GM20431 (cell line): Measurements from ENCODE around the gene DNM1L.

Experiments used
- in situ Hi-C: fragments of 300-500 bp; cut with MseI, MboI; formaldehyde crosslinking; loops from one replicate; pipeline ENCODE4 v1.15.0; 2020; ENCODE audit warnings: low sequenced_read_pairs; ENCODE audit not compliant: unreplicated experiment

The DNM1L gene

GRCh38 chr12:32679091-32679919, at the start of gene DNM1L:
Gene DNM1L (plus strand): TSS chr12:32679301. CDS start chr12:32679364, 63 bp downstream.
- in situ Hi-C loops: no loop called here

- in situ Hi-C loops: no loop called here
Observed at GRCh38 chr12:32641287-32641901, 37.7 kb upstream of the DNM1L start.

GRCh38 chr12:32644431-32644830, 34.7 kb upstream of the DNM1L start:
- in situ Hi-C loops: no loop called here

GRCh38 chr12:32647275-32647674, 31.8 kb upstream of the DNM1L start:
- in situ Hi-C loops: no loop called here

- in situ Hi-C loops: loop anchor here (25.0 kb wide), 1 partner anchor 988 kb away; the partner anchor contains the start of gene ETFBKMT
Observed at GRCh38 chr12:32650508-32650907, 28.6 kb upstream of the DNM1L start.

- in situ Hi-C loops: loop anchor here (25.0 kb wide), 1 partner anchor 989 kb away; the partner anchor contains the start of gene ETFBKMT
Observed at GRCh38 chr12:32651151-32651955, 27.7 kb upstream of the DNM1L start.

GRCh38 chr12:32651956-32652210, 27.2 kb upstream of the DNM1L start:
- in situ Hi-C loops: loop anchor here (25.0 kb wide), 1 partner anchor 990 kb away; the partner anchor contains the start of gene ETFBKMT

GRCh38 chr12:32659908-32660440, 19.1 kb upstream of the DNM1L start:
- in situ Hi-C loops: loop anchor here (10.0 to 25.0 kb wide), 2 partner anchors 205 to 998 kb away; partner anchors contain the start of gene ETFBKMT

- in situ Hi-C loops: loop anchor here (10.0 to 25.0 kb wide), 2 partner anchors 207 to 999 kb away; partner anchors contain the start of gene ETFBKMT
Observed at GRCh38 chr12:32661706-32662105, 17.4 kb upstream of the DNM1L start.

GRCh38 chr12:32662665-32663064, 16.4 kb upstream of the DNM1L start:
- in situ Hi-C loops: loop anchor here (10.0 to 25.0 kb wide), 2 partner anchors 208 to 1000 kb away; partner anchors contain the start of gene ETFBKMT

GRCh38 chr12:32666018-32666417, 13.1 kb upstream of the DNM1L start:
- in situ Hi-C loops: loop anchor here (10.0 to 25.0 kb wide), 2 partner anchors 211 to 1004 kb away; partner anchors contain the start of gene ETFBKMT

- in situ Hi-C loops: loop anchor here (10.0 to 25.0 kb wide), 2 partner anchors 215 to 1007 kb away; partner anchors contain the start of gene ETFBKMT
Observed at GRCh38 chr12:32669584-32669983, 9.5 kb upstream of the DNM1L start.

GRCh38 chr12:32671930-32672780, 6.9 kb upstream of the DNM1L start:
- in situ Hi-C loops: loop anchor here (25.0 kb wide), 1 partner anchor 1010 kb away; the partner anchor contains the start of gene ETFBKMT

GRCh38 chr12:32679920-32680237, 778 bp downstream of the DNM1L start:
- in situ Hi-C loops: no loop called here

- in situ Hi-C loops: no loop called here
Observed at GRCh38 chr12:32680787-32681186, 1.7 kb downstream of the DNM1L start.

- in situ Hi-C loops: no loop called here
Observed at GRCh38 chr12:32681272-32681671, 2.2 kb downstream of the DNM1L start.

- in situ Hi-C loops: no loop called here
Observed at GRCh38 chr12:32686340-32686739, 7.2 kb downstream of the DNM1L start.

- in situ Hi-C loops: no loop called here
Observed at GRCh38 chr12:32688786-32689185, 9.7 kb downstream of the DNM1L start.

GRCh38 chr12:32690927-32691326, 11.8 kb downstream of the DNM1L start:
- in situ Hi-C loops: no loop called here
